Hepatocyte (in vitro differentiated cells): ENCODE data around the gene ENOX1. TPM values are rescaled to one million over a fixed set of nuclear protein-coding genes. Genes with fewer than 3 reads are reported as not detected.

ENCODE experiments used
- DNase-seq: peaks from one replicate; pipeline ENCODE4 v3.0.0-alpha.2; 2016; ENCODE audit warnings: low spot score
- H2AFZ ChIP-seq: fragments of 200-600 bp; sonication (generic); 2 replicates; pipeline ENCODE4 v1.6.0; 2016; ENCODE audit warnings: antibody characterized with exemption, mild to moderate bottlenecking
- H3K27ac ChIP-seq: fragments of 200-600 bp; sonication (generic); 2 replicates; pipeline ENCODE4 v1.5.1; 2016; ENCODE audit warnings: mild to moderate bottlenecking
- H3K27me3 ChIP-seq: fragments of 200-600 bp; sonication (generic); 2 replicates; pipeline ENCODE4 v1.6.1; 2016
- H3K36me3 ChIP-seq: fragments of 200-600 bp; sonication (generic); replicated peaks from 2 replicates; pipeline ENCODE4 v1.5.1; 2016; ENCODE audit warnings: low read depth; ENCODE audit not compliant: insufficient read depth
- H3K4me1 ChIP-seq: fragments of 200-600 bp; sonication (generic); 2 replicates; pipeline ENCODE4 v1.5.1; 2016; ENCODE audit warnings: mild to moderate bottlenecking, moderate library complexity; ENCODE audit not compliant: insufficient read depth
- H3K4me2 ChIP-seq: fragments of 200-600 bp; sonication (generic); 2 replicates; pipeline ENCODE4 v1.6.0; 2016
- H3K4me3 ChIP-seq: fragments of 200-600 bp; sonication (generic); 2 replicates; pipeline ENCODE4 v1.5.1; 2016; ENCODE audit warnings: mild to moderate bottlenecking
- H3K79me2 ChIP-seq: fragments of 200-600 bp; sonication (generic); 2 replicates; pipeline ENCODE4 v1.6.0; 2017; ENCODE audit warnings: mild to moderate bottlenecking
- H3K9me2 ChIP-seq: fragments of 200-600 bp; sonication (generic); replicated peaks from 2 replicates; pipeline ENCODE4 v1.6.0; 2017; ENCODE audit warnings: mild to moderate bottlenecking; ENCODE audit not compliant: insufficient read depth
- H3K9me3 ChIP-seq: fragments of 200-600 bp; sonication (generic); 2 replicates; pipeline ENCODE4 v1.5.1; 2016; ENCODE audit warnings: low read depth, mild to moderate bottlenecking
- H4K20me1 ChIP-seq: fragments of 200-600 bp; sonication (generic); 2 replicates; pipeline ENCODE4 v1.6.0; 2016; ENCODE audit warnings: mild to moderate bottlenecking; ENCODE audit not compliant: insufficient read depth, poor library complexity, severe bottlenecking
- EZH2 ChIP-seq: fragments of 200-600 bp; sonication (generic); IDR thresholded peaks from 2 replicates; pipeline ENCODE4 v1.6.1; 2016; ENCODE audit warnings: antibody characterized with exemption, mild to moderate bottlenecking, borderline replicate concordance
- EZH2phosphoT487 ChIP-seq: fragments of 200-600 bp; sonication (generic); IDR thresholded peaks from one replicate; pipeline ENCODE4 v1.6.1; 2018; ENCODE audit warnings: antibody characterized with exemption, mild to moderate bottlenecking, low read depth, moderate library complexity; ENCODE audit not compliant: unreplicated experiment, severe bottlenecking
- WGBS: methylation state at CpG from one replicate; pipeline ENCODE4 v1.1.6; 2016; ENCODE audit warnings: low lambda C conversion rate; ENCODE audit errors: missing lambda C conversion rate; 5-methylcytosine and 5-hydroxymethylcytosine counted together
- polyA plus RNA-seq: library from polyadenylated mRNA; unstranded; fragments of >200 nt; fragmentation: Nextera tagmentation; extraction: Ambion mirVana; gene quantifications from 2 replicates; pipeline ENCODE4 v1.2.1, GENCODE V29; 2016
- total RNA-seq: library from RNA; depleted of rRNA; stranded (reverse); fragments of >200 nt; gene quantifications from 2 replicates; pipeline ENCODE4 v1.2.3, GENCODE V29; 2014
- TF ChIP-seq, protein P1 (sequence below): fragments of 200-600 bp; sonication (generic); IDR thresholded peaks from 2 replicates; pipeline ENCODE4 v1.5.1; 2016; ENCODE audit warnings: antibody characterized with exemption, mild to moderate bottlenecking; ENCODE audit not compliant: poor library complexity

ENOX1 gene
- total and polyA plus RNA-seq, 2 experiments from 2014 or later = 2.4 to 4.0 TPM

DNA sequence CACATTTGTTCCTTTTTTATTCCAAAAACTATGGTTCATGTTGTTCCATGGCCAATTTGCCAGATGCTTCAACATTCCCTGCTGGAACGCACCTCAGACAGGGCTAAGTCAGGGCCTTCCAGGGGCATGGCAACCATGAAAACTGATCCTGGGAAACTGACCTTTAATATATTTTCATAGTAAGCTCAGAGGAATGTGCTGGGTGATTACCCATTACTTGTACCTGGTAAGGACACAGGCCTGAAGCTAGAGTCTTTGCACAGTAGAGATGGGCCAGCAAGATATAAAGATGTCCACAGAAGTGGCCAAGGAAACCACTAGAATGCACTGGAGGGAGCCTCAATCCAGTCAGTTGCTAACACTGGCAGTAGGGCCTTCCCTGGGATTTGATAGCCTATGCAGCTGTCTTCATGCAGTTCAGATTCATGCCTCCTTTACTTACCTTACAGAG, 353.1 kb downstream of the ENOX1 start:
- no peaks in the 10 kb centered on the region for H3K9me3 ChIP-seq
- 89% methylated on average over 1 of the region's 1 CpG for WGBS
- H3K4me2 ChIP-seq = no peak overlapping the region
- TF ChIP-seq EZH2phosphoT487 (no peak), EZH2 (no peak)
- TF ChIP-seq, protein P1, sequence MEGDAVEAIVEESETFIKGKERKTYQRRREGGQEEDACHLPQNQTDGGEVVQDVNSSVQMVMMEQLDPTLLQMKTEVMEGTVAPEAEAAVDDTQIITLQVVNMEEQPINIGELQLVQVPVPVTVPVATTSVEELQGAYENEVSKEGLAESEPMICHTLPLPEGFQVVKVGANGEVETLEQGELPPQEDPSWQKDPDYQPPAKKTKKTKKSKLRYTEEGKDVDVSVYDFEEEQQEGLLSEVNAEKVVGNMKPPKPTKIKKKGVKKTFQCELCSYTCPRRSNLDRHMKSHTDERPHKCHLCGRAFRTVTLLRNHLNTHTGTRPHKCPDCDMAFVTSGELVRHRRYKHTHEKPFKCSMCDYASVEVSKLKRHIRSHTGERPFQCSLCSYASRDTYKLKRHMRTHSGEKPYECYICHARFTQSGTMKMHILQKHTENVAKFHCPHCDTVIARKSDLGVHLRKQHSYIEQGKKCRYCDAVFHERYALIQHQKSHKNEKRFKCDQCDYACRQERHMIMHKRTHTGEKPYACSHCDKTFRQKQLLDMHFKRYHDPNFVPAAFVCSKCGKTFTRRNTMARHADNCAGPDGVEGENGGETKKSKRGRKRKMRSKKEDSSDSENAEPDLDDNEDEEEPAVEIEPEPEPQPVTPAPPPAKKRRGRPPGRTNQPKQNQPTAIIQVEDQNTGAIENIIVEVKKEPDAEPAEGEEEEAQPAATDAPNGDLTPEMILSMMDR = no peak
- H3K27me3 ChIP-seq = no peaks in the 10 kb centered on the region
- no peaks in the 10 kb centered on the region for H3K4me1 ChIP-seq
- H4K20me1 ChIP-seq = no peaks in the 10 kb centered on the region
- no peak overlapping the region for H2AFZ ChIP-seq
- DNase-seq = no peak
- H3K36me3 ChIP-seq = no peaks in the 10 kb centered on the region
- H3K4me3 ChIP-seq = no peak overlapping the region
- H3K9me2 ChIP-seq = no peaks in the 10 kb centered on the region
- no peaks in the 10 kb centered on the region for H3K79me2 ChIP-seq
- H3K27ac ChIP-seq = no peak overlapping the region

DNA sequence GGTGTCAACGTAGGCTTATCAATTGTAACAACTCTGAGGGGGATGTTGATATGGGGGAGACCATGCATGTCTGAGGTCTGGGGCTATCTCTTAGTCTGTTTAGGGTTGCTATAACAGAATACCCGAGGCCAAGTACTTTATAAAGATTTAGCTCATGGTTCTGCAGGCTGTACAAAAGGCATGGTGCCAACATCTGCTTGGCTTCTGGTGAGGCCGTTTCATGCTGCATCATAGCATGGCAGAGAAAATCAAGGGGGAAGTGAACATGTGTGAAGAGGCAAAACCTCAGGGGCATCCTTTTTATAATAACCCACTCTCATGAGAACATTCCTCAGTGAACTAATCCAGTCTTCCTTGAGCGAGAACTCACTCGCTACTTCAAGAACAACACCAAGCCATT, 353.8 kb downstream of the ENOX1 start:
- H3K27me3 ChIP-seq = no peaks in the 10 kb centered on the region
- H3K4me3 ChIP-seq = no peak overlapping the region
- H3K4me1 ChIP-seq = no peaks in the 10 kb centered on the region
- H3K79me2 ChIP-seq = no peaks in the 10 kb centered on the region
- no peak overlapping the region for H2AFZ ChIP-seq
- no peaks in the 10 kb centered on the region for H3K9me2 ChIP-seq
- H3K4me2 ChIP-seq = no peak overlapping the region
- no peak for TF ChIP-seq EZH2
- no peak for TF ChIP-seq EZH2phosphoT487
- TF ChIP-seq, protein P1 = no peak
- H3K27ac ChIP-seq = no peak overlapping the region
- no peaks in the 10 kb centered on the region for H3K36me3 ChIP-seq
- H4K20me1 ChIP-seq = no peaks in the 10 kb centered on the region
- WGBS = 92% methylated on average over 5 of the region's 5 CpGs
- H3K9me3 ChIP-seq = no peaks in the 10 kb centered on the region
- no peak for DNase-seq

DNA sequence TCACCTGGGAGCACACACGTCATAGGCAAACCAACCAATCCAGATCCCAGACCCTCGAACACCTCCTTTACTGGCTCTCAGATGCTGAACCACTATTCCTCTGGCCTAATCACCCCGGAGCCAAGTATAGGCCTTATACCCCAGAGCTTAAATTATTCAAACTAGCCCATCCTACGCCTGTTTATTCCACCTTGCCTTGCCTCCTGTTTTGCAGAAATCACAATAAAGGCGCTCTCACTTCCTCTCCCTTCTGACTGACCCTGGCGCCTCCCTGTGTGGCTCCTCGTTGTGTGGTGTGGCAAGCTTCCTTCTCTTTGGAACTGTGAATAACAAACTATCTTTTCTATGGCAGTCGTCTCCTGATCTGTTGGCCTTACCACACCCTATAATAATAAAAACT, 354.9 kb downstream of the ENOX1 start:
- no peaks in the 10 kb centered on the region for H3K79me2 ChIP-seq
- DNase-seq = no peak
- TF ChIP-seq EZH2 (no peak), EZH2phosphoT487 (no peak)
- TF ChIP-seq, protein P1 = no peak
- no peaks in the 10 kb centered on the region for H3K27me3 ChIP-seq
- no peak overlapping the region for H3K4me2 ChIP-seq
- no peaks in the 10 kb centered on the region for H3K4me1 ChIP-seq
- 94% methylated on average over 8 of the region's 8 CpGs for WGBS
- no peak overlapping the region for H3K27ac ChIP-seq
- no peak overlapping the region for H3K4me3 ChIP-seq
- H3K9me3 ChIP-seq = no peaks in the 10 kb centered on the region
- no peaks in the 10 kb centered on the region for H3K9me2 ChIP-seq
- H2AFZ ChIP-seq = no peak overlapping the region
- no peaks in the 10 kb centered on the region for H3K36me3 ChIP-seq
- H4K20me1 ChIP-seq = no peaks in the 10 kb centered on the region

DNA sequence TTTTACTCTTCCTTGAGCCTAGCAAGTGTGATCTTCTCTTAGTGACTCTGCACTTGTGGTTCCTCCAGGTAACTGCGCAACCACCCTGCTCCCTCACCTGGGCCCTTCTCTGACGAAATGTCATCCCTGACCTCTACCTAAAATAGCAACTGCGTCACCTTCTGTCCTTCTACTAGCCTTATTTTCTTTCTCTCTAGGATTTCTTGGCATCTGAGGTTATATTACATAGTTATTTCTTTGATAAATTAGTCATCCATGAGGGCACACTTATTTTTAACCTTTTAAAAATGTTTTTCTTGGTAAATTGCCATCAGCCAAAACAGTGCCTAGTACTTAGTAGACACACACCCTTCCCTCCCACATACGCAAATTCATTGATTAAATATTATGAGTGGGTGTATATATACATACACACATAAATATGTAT, 355.5 kb downstream of the ENOX1 start:
- H2AFZ ChIP-seq = no peak overlapping the region
- 97% methylated on average over 4 of the region's 4 CpGs for WGBS
- no peaks in the 10 kb centered on the region for H3K4me1 ChIP-seq
- no peaks in the 10 kb centered on the region for H3K79me2 ChIP-seq
- H3K36me3 ChIP-seq = no peaks in the 10 kb centered on the region
- DNase-seq = no peak
- no peaks in the 10 kb centered on the region for H3K27me3 ChIP-seq
- TF ChIP-seq EZH2 (no peak), EZH2phosphoT487 (no peak)
- TF ChIP-seq, protein P1 = no peak
- H3K4me2 ChIP-seq = no peak overlapping the region
- no peak overlapping the region for H3K4me3 ChIP-seq
- H3K9me3 ChIP-seq = no peaks in the 10 kb centered on the region
- no peak overlapping the region for H3K27ac ChIP-seq
- H3K9me2 ChIP-seq = no peaks in the 10 kb centered on the region
- no peaks in the 10 kb centered on the region for H4K20me1 ChIP-seq
